Astrocyte (in vitro differentiated cells and primary cell): ENCODE measurements around the gene CHMP6. TPM values are rescaled to one million over a fixed set of nuclear protein-coding genes. Genes with fewer than 3 reads are reported as not detected.

Experiments
- DNase-seq: peaks from one replicate; pipeline ENCODE4 v3.0.0-alpha.2; 2010; ENCODE audit warnings: low read depth
- FAIRE-seq: peaks from 2 replicates; lab custom pipeline; 2011; peaks lifted over from hg19 to GRCh38; lab: Jason Lieb, UNC
- H2AFZ ChIP-seq: 2 replicates; pipeline ENCODE4 v1.6.0; 2012; ENCODE audit warnings: low read depth, low read length, inconsistent platforms
- H3K27ac ChIP-seq: 2 replicates; pipeline ENCODE4 v1.5.1; 2011; ENCODE audit warnings: low read depth, low read length, inconsistent platforms
- H3K27me3 ChIP-seq: 2 replicates; pipeline ENCODE4 v1.6.0; 2011; ENCODE audit warnings: low read length, inconsistent platforms; ENCODE audit not compliant: insufficient read depth
- H3K36me3 ChIP-seq: 2 replicates; pipeline ENCODE4 v1.5.1; 2011; ENCODE audit warnings: low read length, inconsistent platforms; ENCODE audit not compliant: insufficient read depth
- H3K4me1 ChIP-seq: 2 replicates; pipeline ENCODE4 v1.5.1; 2011; ENCODE audit warnings: low read length, inconsistent platforms; ENCODE audit not compliant: insufficient read depth
- H3K4me2 ChIP-seq: 2 replicates; pipeline ENCODE4 v1.6.0; 2012; ENCODE audit warnings: low read length, inconsistent platforms
- H3K4me3 ChIP-seq: 2 replicates; pipeline ENCODE4 v1.5.1; 2011; ENCODE audit warnings: low read depth, mild to moderate bottlenecking, low read length, inconsistent platforms; ENCODE audit not compliant: insufficient read depth
- H3K79me2 ChIP-seq: 2 replicates; pipeline ENCODE4 v1.6.0; 2012; ENCODE audit warnings: mild to moderate bottlenecking, low read length, inconsistent platforms; ENCODE audit not compliant: insufficient read depth
- H3K9ac ChIP-seq: 2 replicates; pipeline ENCODE4 v1.6.0; 2012; ENCODE audit warnings: mild to moderate bottlenecking, low read length, inconsistent platforms
- H3K9me3 ChIP-seq: 2 replicates; pipeline ENCODE4 v1.5.1; 2012; ENCODE audit warnings: low read depth, mild to moderate bottlenecking, low read length, inconsistent platforms; ENCODE audit not compliant: insufficient read depth
- H4K20me1 ChIP-seq: 2 replicates; pipeline ENCODE4 v1.6.0; 2012; ENCODE audit warnings: low read length, inconsistent platforms; ENCODE audit not compliant: insufficient read depth
- H3K27ac Mint-ChIP-seq: one replicate; pipeline ENCODE4 v1.8.0; 2021; ENCODE audit warnings: mild to moderate bottlenecking, mixed read lengths; ENCODE audit not compliant: unreplicated experiment
- H3K27me3 Mint-ChIP-seq: one replicate; pipeline ENCODE4 v1.8.0; 2021; ENCODE audit warnings: low read depth, mixed read lengths; ENCODE audit not compliant: unreplicated experiment
- H3K36me3 Mint-ChIP-seq: one replicate; pipeline ENCODE4 v1.8.0; 2021; ENCODE audit warnings: low read depth, mixed read lengths; ENCODE audit not compliant: unreplicated experiment
- H3K4me1 Mint-ChIP-seq: one replicate; pipeline ENCODE4 v1.8.0; 2021; ENCODE audit warnings: low read depth, mixed read lengths; ENCODE audit not compliant: unreplicated experiment
- H3K4me3 Mint-ChIP-seq: one replicate; pipeline ENCODE4 v1.8.0; 2021; ENCODE audit warnings: mild to moderate bottlenecking, moderate library complexity, mixed read lengths; ENCODE audit not compliant: unreplicated experiment
- H3K9me3 Mint-ChIP-seq: one replicate; pipeline ENCODE4 v1.8.0; 2021; ENCODE audit warnings: mild to moderate bottlenecking, mixed read lengths; ENCODE audit not compliant: unreplicated experiment
- CTCF ChIP-seq: IDR thresholded peaks from 2 replicates; pipeline ENCODE4 v1.5.1; 2011; ENCODE audit warnings: low read depth, mild to moderate bottlenecking, inconsistent platforms, low read length, moderate library complexity; ENCODE audit not compliant: insufficient read depth
- EZH2 ChIP-seq: IDR thresholded peaks from 2 replicates; pipeline ENCODE4 v1.6.1; 2012; ENCODE audit warnings: mild to moderate bottlenecking, low read length, inconsistent platforms; ENCODE audit not compliant: insufficient read depth
- total RNA-seq: library from RNA; stranded (reverse); gene quantifications from 2 replicates; pipeline ENCODE4 v1.2.1, GENCODE V29; 2021

CHMP6 gene
- total RNA-seq, 1 donor from 2014 or later = 19.0 TPM

GRCh38 chr17:80992077-80992947 is 671 bp downstream of the CHMP6 start:
- Mint-ChIP-seq H3K4me3 (peak overlapping the region; percentile 80), H3K27me3 (no peaks in the 10 kb centered on the region), H3K9me3 (no peaks in the 10 kb centered on the region), H3K36me3 (peaks cover 6% of the 10 kb centered on the region), H3K27ac (peak overlapping the region; percentile 62), H3K4me1 (peaks cover 3% of the 10 kb centered on the region)
- Histone ChIP-seq H3K9ac (peak overlapping the region; percentile 86), H3K4me1 (peaks cover 17% of the 10 kb centered on the region), H3K27me3 (no peaks in the 10 kb centered on the region), H3K79me2 (peaks cover 21% of the 10 kb centered on the region), H3K4me2 (peak overlapping the region; percentile 88), H3K27ac (no peak overlapping the region), H4K20me1 (peaks cover 9% of the 10 kb centered on the region), H2AFZ (peak overlapping the region; percentile 91), H3K4me3 (peak overlapping the region; percentile 76), H3K9me3 (no peaks in the 10 kb centered on the region), H3K36me3 (no peaks in the 10 kb centered on the region)
- TF ChIP-seq CTCF (no peak), EZH2 (no peak)
- FAIRE-seq = no peak
- no peak for DNase-seq

DNA sequence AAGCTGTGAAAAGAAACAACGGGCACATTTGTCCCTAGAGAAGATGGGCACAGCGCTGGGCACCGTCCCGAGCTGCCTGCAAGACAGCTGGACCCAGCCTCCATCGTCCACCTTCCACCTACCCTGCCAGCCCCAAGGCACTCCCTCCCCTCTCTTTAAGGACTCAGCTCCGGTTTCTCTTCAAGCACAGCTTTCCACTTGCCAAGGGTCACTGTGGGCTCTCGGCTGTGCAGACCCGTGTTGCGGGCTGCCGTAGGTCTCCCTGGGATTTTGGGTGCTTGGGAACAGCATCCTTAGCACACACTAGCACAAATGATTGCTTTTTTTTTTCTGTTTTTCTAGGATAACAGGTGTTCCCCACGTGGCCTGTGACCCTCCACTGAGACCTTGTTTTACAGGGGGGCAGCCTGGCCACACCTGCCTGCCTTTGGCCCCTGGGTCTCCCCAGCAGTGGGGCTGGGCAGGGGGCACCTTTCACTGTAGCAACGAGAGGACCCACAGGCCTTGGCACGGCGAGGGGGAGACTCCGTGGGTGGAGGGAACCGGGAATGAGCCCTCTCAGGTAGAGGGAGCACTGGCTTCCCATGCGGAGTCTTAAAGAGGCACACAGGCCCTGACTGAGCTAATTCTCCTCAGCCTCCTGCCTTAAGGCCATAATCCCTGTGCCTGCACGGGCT is 1.4 kb downstream of the CHMP6 start:
- DNase-seq (no peak), FAIRE-seq (no peak)
- Mint-ChIP-seq H3K4me3 (peak overlapping the region; percentile 80), H3K27me3 (no peaks in the 10 kb centered on the region), H3K4me1 (peaks cover 3% of the 10 kb centered on the region), H3K27ac (peak overlapping the region; percentile 62), H3K9me3 (no peaks in the 10 kb centered on the region), H3K36me3 (peaks cover 6% of the 10 kb centered on the region)
- TF ChIP-seq EZH2 (no peak), CTCF (no peak)
- Histone ChIP-seq H3K9me3 (no peaks in the 10 kb centered on the region), H3K4me1 (peaks cover 24% of the 10 kb centered on the region), H3K4me3 (peak overlapping the region; percentile 76), H3K4me2 (peak overlapping the region; percentile 88), H3K9ac (peak overlapping the region; percentile 86), H2AFZ (no peak overlapping the region), H3K27ac (no peak overlapping the region), H3K36me3 (no peaks in the 10 kb centered on the region), H3K79me2 (peaks cover 21% of the 10 kb centered on the region), H3K27me3 (no peaks in the 10 kb centered on the region), H4K20me1 (peaks cover 9% of the 10 kb centered on the region)
